LNCAP (cell line): ENCODE data around the gene UBE2H.

Experiments used
- TF ChIP-seq, protein P1 (sequence below): fragments of 450-650 bp; IDR thresholded peaks from 2 replicates; pipeline ENCODE4 v1.5.1; 2017; ENCODE audit warnings: mild to moderate bottlenecking

Gene UBE2H

DNA sequence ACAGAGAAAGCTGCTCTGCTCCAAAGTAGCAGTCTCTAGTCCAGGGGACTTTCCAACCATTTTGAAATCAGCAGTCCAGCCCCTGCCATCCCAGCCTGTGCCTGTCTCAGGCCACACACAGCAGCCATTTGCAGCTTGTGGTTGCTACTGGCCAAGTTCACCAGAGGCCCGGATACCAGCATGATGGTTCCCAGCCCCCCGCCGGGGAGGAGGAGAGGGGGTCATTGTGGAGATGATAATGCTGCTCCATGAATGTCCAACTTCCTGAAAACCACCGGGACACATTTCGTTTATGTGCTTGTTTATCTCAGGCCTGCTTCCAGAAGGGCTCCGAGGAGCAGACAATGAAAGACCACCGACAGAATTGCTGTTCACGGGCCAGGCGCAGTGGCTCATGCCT, 160.0 kb downstream of the UBE2H start:
- TF ChIP-seq, protein P1, sequence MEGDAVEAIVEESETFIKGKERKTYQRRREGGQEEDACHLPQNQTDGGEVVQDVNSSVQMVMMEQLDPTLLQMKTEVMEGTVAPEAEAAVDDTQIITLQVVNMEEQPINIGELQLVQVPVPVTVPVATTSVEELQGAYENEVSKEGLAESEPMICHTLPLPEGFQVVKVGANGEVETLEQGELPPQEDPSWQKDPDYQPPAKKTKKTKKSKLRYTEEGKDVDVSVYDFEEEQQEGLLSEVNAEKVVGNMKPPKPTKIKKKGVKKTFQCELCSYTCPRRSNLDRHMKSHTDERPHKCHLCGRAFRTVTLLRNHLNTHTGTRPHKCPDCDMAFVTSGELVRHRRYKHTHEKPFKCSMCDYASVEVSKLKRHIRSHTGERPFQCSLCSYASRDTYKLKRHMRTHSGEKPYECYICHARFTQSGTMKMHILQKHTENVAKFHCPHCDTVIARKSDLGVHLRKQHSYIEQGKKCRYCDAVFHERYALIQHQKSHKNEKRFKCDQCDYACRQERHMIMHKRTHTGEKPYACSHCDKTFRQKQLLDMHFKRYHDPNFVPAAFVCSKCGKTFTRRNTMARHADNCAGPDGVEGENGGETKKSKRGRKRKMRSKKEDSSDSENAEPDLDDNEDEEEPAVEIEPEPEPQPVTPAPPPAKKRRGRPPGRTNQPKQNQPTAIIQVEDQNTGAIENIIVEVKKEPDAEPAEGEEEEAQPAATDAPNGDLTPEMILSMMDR = no peak

DNA sequence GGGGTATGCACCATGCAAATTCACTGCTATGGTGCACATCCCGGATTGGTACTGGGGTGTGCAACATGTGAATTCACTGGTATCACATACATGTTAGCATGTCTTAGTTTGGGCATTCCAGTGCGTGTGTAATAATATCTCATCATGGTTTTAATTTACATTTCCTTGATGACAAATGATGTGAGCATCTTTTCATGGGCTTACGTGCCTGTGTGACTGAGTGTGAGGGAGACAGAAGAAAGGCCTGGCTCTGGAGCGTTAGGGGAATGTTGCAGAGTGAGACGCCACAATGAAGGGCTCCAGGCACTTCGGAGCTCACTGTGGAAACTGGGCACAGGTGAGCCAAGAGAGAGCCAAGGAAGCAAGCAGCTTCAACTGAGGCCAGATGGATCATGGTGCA, 162.6 kb downstream of the UBE2H start:
- TF ChIP-seq, protein P1 = no peak

- TF ChIP-seq, protein P1 = no peak
Observed at GRCh38 chr7:129789652-129790051, 163.1 kb downstream of the UBE2H start.

GRCh38 chr7:129789000-129789399, 163.8 kb downstream of the UBE2H start:
- TF ChIP-seq, protein P1 = no peak

DNA sequence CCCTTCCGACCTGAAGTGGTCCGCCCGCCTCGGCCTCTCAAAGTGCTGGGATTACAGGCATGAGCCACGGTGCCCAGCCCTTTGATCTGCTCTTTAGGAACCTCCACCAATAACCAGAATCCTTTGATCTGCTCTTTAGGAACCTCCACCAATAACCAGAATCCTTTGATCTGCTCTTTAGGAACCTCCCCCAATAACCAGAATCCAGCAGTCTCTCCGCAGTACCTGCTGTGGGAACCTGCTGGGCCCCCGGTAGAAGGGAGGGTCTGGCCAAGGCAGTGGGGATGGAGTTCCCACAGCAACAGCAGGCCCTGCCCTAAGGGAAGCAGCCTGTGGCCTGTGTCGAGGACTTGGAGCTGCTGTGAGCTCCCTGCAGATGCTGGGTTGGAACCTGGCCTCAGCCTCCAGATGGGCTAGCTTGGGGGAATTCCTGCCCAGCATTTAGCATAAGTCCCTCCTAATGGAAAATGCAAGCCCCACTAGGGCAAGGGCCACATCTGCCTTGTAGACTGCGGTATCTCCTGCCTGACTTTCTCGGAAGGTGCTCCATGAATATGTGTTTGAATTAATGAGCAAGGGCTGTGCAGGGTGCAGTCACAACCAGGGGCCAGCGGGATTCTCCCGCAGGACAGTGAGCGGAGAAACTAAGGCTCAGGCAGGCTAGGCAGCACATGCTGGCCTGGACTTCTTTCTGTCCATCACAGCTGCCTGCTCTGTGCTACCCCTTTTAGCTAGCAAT, 165.8 kb downstream of the UBE2H start:
- TF ChIP-seq, protein P1 = no peak

DNA sequence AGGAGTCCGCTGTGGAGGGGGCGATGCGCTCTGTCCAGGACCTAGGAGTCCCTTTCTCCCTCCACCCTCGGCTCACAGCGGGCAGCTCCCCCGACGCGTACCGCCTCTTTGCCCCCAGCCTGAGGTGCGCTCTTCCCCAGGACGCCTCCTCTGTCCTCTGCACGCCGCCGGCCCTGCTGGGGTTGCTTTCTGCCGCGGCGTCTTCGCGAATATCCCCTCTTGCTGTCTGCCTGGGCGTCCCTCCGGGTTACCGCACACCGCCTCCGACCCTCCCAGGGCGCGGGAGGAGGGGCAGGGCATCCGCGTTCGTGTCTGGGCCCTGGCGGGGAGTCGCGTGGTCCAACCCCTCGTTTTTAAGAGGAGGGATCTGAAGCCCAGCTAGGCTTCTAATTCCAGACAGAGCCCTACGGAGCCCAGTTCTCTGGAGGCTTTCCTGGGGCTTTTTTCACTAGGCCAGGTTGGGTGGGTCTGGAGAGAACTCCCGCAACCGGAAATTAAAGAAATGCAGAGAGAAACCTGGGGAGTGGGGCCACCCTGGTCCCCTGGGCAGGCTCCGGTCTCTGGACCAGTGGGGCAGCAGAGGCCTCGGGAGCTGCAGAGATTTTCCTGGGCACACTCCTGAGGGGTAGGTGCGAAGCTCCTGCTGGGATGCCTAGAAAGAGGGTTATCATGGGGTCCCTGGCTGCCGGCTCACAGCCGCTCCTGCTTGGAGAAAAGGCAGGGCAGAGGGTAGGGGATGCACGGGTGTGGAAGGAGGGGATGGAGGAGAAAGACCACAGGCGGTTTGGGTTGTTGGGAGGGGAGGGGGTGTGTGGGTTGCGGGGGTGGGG, 166.9 kb downstream of the UBE2H start:
- TF ChIP-seq, protein P1 = no peak

DNA sequence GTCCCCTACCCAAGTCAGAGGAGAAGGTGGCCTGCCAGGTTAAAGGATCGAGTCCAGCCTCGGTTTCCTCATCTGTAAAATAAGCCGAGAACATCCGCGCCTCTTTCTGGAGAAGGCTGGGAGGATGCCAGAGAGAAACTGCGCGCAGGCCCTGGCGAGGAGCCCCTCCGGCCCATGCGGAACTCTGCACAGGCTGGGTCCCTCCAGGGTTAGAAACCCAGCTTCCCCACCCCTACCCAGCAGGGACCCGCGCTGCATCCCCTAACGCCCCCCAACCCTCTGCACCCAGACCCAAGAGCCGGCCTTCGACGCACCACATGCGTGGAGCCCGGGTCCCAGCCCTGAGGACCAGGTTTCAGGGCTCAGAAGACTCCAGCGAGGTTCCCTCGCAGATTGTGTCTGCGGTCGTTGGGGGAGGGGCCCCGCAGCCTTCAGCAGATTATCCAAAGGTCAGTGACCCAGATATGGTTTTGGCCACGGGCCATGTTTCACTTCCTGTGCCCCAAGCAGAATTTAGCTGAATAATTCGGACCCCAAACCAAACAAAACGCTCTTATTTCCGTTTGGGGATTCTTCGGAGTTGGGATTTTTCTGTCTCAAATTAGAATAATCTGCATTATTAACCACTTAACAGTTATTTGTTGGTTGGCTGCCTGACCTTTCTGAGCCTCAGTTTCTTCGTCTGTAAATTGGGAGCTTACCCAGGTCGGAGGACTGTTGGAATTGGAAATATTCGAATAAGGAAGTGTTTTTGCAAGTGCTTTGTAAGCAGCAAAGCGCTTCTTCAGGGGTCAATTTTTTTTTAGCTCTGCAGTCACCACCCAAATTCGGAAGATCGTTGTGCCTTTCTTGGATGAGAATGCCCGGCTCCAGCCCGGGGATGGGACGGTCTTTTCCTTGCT, 167.7 kb downstream of the UBE2H start:
- TF ChIP-seq, protein P1 = no peak
